Measurements from ENCODE around the gene RAB7B.
A peak's percentile ranks its signal among the peaks of the same experiment; 100 is the strongest.

RAB7B gene

GRCh38 chr1:205978676-205979075, 24.5 kb downstream of the RAB7B start:
- DNase-seq (ENCODE audit: insufficient read length, low spot score): no peak
- no peak for FAIRE-seq
- TF ChIP-seq CTCF (IDR thresholded peaks at IDR 0.05; ENCODE audit: insufficient read depth, missing control alignments): no peak

GRCh38 chr1:205977402-205978014, 25.7 kb downstream of the RAB7B start:
- FAIRE-seq (no peak), DNase-seq (ENCODE audit: insufficient read length, low spot score) (peak; percentile 42)
- TF ChIP-seq CTCF (IDR thresholded peaks at IDR 0.05; ENCODE audit: insufficient read depth, missing control alignments): peak; percentile 99

GRCh38 chr1:205976708-205977401, 26.3 kb downstream of the RAB7B start:
- FAIRE-seq (no peak), DNase-seq (ENCODE audit: insufficient read length, low spot score) (no peak)
- no peak for TF ChIP-seq CTCF (IDR thresholded peaks at IDR 0.05; ENCODE audit: insufficient read depth, missing control alignments)

GRCh38 chr1:205976036-205976435, 27.2 kb downstream of the RAB7B start:
- TF ChIP-seq CTCF (IDR thresholded peaks at IDR 0.05; ENCODE audit: insufficient read depth, missing control alignments): no peak
- DNase-seq (ENCODE audit: insufficient read length, low spot score) (no peak), FAIRE-seq (no peak)

- FAIRE-seq: no peak
- DNase-seq (ENCODE audit: insufficient read length, low spot score): no peak
- TF ChIP-seq CTCF (IDR thresholded peaks at IDR 0.05; ENCODE audit: insufficient read depth, missing control alignments): no peak
Measured at GRCh38 chr1:205975387-205975998, 27.7 kb downstream of the RAB7B start.

GRCh38 chr1:205974712-205975111, 28.5 kb downstream of the RAB7B start:
- no peak for DNase-seq (ENCODE audit: insufficient read length, low spot score)
- FAIRE-seq: no peak
- no peak for TF ChIP-seq CTCF (IDR thresholded peaks at IDR 0.05; ENCODE audit: insufficient read depth, missing control alignments)

Data from D721Med (cell line).